GM18499 (cell line): ENCODE data around the gene DCX.

ENCODE experiments used
- ATAC-seq: cut with Tn5 transposase; IDR thresholded peaks from one replicate; pipeline ENCODE4 v1.9.1; 2021; ENCODE audit warnings: moderate number of reproducible peaks; ENCODE audit not compliant: insufficient read depth, unreplicated experiment

The DCX gene

GRCh38 chrX:111319451-111319850, 92.5 kb downstream of the DCX start:
- ATAC-seq = no peak

GRCh38 chrX:111318901-111319300, 93.1 kb downstream of the DCX start:
- no peak for ATAC-seq

DNA sequence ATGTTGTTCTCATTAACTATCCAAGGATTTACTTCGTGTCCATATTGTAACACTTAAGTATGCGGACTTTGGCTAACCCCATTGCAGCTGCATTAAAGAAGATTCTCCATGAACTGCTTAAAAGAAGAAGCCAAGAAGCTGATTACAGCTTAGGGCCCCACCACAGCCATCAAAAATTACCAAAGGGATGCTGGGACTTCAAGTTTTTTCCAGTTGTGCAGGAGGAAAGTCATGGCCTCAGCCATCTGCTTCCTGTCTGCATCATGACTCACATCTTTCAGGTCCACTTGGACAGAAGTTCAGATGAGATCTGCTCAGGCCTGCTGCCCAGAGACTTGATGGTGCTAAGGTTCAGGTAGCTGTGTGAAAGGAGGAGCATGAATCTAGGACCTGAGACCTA, 102.9 kb downstream of the DCX start:
- no peak for ATAC-seq

GRCh38 chrX:111308039-111308438, 104.0 kb downstream of the DCX start:
- ATAC-seq = no peak

DNA sequence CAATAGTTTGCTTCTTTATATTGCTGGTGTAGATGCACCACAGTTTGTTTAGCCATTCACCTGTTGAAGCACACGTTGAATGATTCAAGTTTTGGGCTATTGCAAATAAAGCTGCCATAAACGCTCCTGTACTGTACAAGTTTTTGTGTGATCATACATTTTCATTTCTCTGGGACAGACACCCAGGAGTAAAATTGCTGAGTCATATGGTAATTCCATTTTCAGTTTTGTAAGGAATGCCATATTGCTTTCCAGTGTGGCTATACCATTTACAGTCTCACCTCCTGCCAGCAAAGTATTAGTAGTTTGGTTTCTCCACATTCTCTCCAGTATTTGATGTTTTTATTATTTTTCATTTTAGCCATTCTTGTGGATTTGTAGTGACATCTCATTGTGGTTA, 109.7 kb downstream of the DCX start:
- ATAC-seq = no peak

- no peak for ATAC-seq
Observed at GRCh38 chrX:111288841-111289240, 123.2 kb downstream of the DCX start.

GRCh38 chrX:111284631-111285293, 127.2 kb downstream of the DCX start:
- ATAC-seq = no peak

- no peak for ATAC-seq
Observed at GRCh38 chrX:111283446-111283845, 128.5 kb downstream of the DCX start.

DNA sequence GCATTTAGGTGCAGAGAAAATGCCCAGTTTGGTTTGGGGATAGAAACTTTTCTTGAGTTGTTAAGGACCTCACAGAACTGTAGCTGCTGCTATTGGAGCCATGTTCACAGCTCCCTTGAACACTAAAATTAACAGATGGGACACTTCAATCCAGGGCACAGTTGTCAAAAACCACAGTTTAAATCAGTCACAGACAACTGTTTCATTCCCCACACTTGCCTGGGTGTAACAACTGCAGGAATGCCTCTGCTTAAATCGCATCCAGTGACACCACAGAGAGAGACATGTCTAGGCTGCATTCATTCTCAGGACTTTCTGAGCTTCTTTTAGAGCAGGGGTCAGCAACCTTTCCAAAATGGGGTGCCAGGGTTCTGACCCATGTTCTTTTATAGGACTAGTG, 129.0 kb downstream of the DCX start:
- ATAC-seq = no peak

- ATAC-seq = no peak
Observed at GRCh38 chrX:111282139-111282538, 129.9 kb downstream of the DCX start.

DNA sequence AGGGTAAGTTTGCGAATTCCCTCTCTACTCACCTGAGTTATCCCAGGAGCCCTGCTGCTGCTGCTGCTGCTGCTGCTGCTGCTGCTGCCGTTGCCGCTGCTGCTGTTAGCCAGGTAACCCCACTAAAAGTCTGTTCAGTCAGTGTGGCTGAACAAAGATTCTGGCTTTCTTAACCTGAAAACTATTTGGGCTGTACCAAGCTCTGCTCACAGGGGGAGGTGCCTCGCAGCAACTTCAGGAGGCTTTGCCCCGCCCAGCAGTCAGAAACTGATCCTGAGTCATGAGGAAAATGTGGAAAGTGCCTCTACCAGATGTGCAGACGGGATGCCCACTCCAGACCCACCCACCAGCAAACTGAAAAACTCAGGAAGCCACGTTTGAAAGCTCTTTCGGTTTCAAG, 141.7 kb downstream of the DCX start, which contains the start of gene CAPN6:
Gene CAPN6 (minus strand): TSS at position 145 of the 400 bp plus-strand sequence. CDS start 6,547 bp downstream, outside the sequence.
- no peak for ATAC-seq

DNA sequence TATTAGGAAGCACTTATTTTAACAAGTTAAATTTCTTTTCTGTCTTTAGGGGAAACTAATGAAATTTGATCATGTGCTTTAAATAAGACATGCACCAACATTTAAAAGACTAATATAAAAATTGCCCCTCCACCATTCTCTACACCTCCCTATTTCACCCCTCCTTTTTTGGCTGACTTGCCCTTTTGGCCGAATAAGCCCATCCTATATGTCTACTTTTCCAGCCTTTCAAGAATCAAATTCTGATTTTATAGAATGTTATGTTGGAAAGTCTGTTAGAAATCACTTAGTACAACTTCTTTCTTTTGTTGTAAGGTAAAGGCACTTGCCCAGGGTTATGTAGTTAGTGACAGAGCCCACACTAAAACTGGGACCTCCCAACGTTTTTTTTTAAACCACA, 143.5 kb downstream of the DCX start:
- no peak for ATAC-seq

- ATAC-seq = no peak
Observed at GRCh38 chrX:111265486-111265885, 146.5 kb downstream of the DCX start.

GRCh38 chrX:111264385-111264784, 147.6 kb downstream of the DCX start:
- ATAC-seq = no peak

DNA sequence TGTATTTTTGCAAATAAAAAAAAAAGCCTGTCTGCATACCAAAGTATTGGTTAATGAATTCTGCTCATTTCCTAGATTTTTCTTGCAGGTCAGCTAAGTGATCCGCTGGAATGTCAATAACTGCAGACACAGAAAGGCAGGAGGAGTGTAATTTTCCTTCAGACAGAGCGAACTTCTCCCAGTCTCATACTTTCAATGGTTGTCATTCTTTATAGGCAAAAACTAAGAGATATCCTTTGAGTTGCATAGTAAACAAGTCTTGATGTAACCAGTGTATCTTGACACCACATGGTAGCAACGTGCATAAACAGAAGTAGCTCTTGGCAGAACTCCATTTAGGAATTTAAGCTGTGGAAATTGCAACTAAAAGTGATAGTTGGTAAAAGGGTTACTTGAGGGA, 149.9 kb downstream of the DCX start:
- ATAC-seq = no peak

GRCh38 chrX:111260451-111260850, 151.5 kb downstream of the DCX start:
- no peak for ATAC-seq

- no peak for ATAC-seq
Observed at GRCh38 chrX:111259559-111259958, 152.4 kb downstream of the DCX start.

- ATAC-seq = no peak
Observed at GRCh38 chrX:111257733-111258132, 154.3 kb downstream of the DCX start.

DNA sequence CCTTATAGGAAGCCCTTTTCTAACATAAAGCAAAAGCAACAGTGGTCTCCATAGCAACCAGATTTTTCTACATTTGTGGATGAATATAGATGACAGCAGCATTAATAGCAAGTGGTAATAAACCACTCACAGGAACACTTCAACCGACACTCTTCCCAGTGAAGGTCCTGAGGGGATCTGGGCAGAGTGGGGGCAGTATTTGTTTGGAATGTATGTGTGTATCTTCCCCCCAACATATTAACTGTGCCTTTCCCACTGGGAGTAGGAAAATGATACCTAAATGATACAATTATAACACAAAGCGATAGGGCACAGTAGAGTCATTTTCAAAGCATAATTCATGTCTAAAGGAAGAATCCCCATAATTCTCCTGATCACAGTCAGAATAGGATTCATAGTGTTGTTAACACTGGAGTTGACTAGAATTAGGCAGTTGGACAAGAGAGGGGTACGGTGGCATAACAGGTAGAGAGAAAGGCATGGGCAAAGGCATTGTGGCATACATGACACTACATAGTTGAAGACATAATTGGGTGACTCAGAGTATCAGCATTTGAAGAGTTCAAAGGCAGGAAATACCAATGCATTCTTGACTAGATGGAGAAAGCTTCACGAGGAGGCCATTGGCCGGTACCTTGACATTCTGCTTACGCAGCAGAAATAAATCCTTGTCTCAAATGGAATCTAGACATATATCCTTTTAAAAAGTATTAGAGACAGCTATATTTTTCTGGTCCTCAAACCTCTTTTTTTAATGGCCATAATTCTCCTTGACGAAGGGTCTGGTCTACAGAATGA, 156.9 kb downstream of the DCX start:
- ATAC-seq = no peak

DNA sequence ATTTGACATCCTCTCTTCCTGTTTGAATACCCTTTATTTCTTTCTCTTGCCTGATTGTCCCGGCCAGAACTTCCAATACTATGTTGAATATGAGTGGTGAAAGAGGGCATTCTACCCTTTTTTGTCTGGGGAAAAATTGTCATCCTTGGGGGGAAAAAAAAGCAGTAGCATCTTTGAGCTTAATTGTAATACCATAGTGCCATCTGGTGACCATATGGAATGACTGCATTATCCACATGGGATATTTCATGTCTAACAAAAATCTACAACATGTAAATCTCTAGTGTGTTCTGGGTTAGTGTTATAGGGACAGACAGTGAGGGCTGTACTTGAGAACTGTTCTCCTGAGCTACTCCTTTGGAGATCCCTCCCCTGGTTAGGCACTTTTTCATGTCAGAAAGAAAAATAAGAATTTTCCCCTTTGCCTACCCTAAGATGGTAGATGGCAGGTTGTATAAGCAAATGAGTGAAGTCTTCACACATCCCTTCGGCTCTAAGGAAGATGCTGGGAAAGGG, 167.7 kb downstream of the DCX start:
- no peak for ATAC-seq
